ENCODE data around the gene NREP.
"Not testable (repeated sequence)": the region's sequence is repeated elsewhere in the genome, so short reads cannot be mapped to it uniquely, and the experiment has no call there.

Gene NREP

DNA sequence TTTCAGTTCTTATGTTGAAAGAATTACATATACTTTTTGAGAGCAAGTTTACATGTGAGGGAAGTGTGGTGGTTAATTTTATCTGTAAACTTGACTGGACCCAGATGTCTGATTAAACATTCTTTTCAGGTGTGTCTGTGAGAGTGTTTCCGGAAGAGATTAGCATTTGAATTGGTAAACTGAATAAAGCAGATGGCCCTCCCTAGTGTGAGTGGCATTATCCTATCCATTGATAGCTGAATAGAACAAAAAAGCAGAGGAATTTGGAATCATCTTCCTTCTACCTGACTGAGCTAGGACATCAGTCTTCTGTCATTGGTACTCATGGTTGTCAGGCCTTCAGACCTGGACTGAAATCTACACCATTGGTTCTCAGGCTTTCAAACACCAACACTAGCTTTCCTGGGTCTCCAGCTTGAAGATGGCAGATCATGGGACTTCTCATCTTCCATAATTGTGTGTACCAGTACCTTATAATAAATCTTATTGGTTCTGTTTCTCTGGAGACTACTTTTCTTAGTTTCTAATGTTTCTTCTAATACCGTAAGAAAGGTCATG is 36.6 kb downstream of the NREP start:
- no peak overlapping the region for H3K4me2 ChIP-seq (ENCODE audit: low read length)
- no peaks in the 10 kb centered on the region for H3K9me3 ChIP-seq (ENCODE audit: insufficient read depth, low read length)
- H3K79me2 ChIP-seq (ENCODE audit: low read length) = no peaks in the 10 kb centered on the region
- H3K27ac ChIP-seq (ENCODE audit: low read length) = no peak overlapping the region
- TF ChIP-seq EZH2phosphoT487 (IDR thresholded peaks at IDR 0.05; ENCODE audit: low read depth) = no peak
- TF ChIP-seq, protein P1, sequence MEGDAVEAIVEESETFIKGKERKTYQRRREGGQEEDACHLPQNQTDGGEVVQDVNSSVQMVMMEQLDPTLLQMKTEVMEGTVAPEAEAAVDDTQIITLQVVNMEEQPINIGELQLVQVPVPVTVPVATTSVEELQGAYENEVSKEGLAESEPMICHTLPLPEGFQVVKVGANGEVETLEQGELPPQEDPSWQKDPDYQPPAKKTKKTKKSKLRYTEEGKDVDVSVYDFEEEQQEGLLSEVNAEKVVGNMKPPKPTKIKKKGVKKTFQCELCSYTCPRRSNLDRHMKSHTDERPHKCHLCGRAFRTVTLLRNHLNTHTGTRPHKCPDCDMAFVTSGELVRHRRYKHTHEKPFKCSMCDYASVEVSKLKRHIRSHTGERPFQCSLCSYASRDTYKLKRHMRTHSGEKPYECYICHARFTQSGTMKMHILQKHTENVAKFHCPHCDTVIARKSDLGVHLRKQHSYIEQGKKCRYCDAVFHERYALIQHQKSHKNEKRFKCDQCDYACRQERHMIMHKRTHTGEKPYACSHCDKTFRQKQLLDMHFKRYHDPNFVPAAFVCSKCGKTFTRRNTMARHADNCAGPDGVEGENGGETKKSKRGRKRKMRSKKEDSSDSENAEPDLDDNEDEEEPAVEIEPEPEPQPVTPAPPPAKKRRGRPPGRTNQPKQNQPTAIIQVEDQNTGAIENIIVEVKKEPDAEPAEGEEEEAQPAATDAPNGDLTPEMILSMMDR (IDR thresholded peaks at IDR 0.05; ENCODE audit: low read depth, low read length) = no peak
- H4K20me1 ChIP-seq (ENCODE audit: insufficient read depth, low read length) = no peaks in the 10 kb centered on the region
- no peak overlapping the region for H3K4me3 ChIP-seq (ENCODE audit: low read length)
- no peak overlapping the region for H3K9ac ChIP-seq (ENCODE audit: low read length)
- H3K36me3 ChIP-seq (replicated peaks; ENCODE audit: low read depth, low read length) = no peaks in the 10 kb centered on the region
- no peak overlapping the region for H2AFZ ChIP-seq (ENCODE audit: low read depth, low read length)
- no peaks in the 10 kb centered on the region for H3K4me1 ChIP-seq (ENCODE audit: low read length)
- no peaks in the 10 kb centered on the region for H3K27me3 ChIP-seq (ENCODE audit: low read depth, low read length)

DNA sequence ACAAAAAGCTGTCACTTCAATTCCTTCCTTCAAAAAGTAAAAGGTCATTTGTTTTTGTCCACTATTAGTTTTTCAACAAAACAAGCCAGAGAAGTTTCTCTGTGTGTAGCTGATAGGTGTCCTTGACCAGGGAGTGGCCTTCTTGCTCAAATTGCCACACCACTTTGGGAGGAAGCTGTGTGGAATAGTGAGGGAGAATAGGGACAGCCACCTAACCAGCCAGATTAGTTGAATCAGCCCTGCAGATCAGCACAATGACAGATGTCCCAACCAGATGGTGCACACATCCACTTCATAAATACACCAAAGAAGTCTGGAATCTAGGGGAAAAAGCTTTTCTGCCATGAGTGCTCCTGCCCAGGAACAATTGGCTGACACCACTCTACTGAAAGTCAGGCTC is 37.2 kb downstream of the NREP start:
- Histone ChIP-seq H3K27me3 (ENCODE audit: low read depth, low read length) (no peaks in the 10 kb centered on the region), H3K9ac (ENCODE audit: low read length) (no peak overlapping the region), H4K20me1 (ENCODE audit: insufficient read depth, low read length) (no peaks in the 10 kb centered on the region), H3K4me1 (ENCODE audit: low read length) (no peaks in the 10 kb centered on the region), H2AFZ (ENCODE audit: low read depth, low read length) (no peak overlapping the region), H3K4me2 (ENCODE audit: low read length) (no peak overlapping the region), H3K79me2 (ENCODE audit: low read length) (no peaks in the 10 kb centered on the region), H3K4me3 (ENCODE audit: low read length) (no peak overlapping the region), H3K27ac (ENCODE audit: low read length) (no peak overlapping the region), H3K9me3 (ENCODE audit: insufficient read depth, low read length) (no peaks in the 10 kb centered on the region), H3K36me3 (replicated peaks; ENCODE audit: low read depth, low read length) (no peaks in the 10 kb centered on the region)
- TF ChIP-seq, protein P1 (IDR thresholded peaks at IDR 0.05; ENCODE audit: low read depth, low read length) = no peak
- no peak for TF ChIP-seq EZH2phosphoT487 (IDR thresholded peaks at IDR 0.05; ENCODE audit: low read depth)

DNA sequence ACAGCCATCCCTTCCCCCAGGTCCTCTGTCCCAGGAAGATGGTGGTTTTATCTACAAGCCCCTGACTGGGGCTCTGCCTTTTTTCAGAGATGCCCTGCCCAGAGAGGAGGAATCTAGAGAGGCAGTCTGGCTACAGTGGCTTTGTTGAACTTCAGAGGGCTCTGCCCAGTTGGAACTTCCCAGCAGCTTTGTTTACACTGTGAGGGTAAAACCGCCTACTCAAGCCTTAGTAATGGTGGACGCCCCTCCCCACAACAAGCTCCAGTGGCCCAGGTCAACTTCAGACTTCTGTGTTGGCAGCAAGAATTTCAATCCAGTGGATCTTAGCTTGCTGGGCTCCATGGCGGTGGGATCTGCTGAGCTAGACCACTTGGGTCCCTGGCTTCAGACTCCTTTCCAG is 40.2 kb downstream of the NREP start:
- H3K4me1 ChIP-seq (ENCODE audit: low read length); H2AFZ ChIP-seq (ENCODE audit: low read depth, low read length); H3K9me3 ChIP-seq (ENCODE audit: insufficient read depth, low read length); H3K4me2 ChIP-seq (ENCODE audit: low read length); H3K4me3 ChIP-seq (ENCODE audit: low read length); H4K20me1 ChIP-seq (ENCODE audit: insufficient read depth, low read length); H3K9ac ChIP-seq (ENCODE audit: low read length); H3K36me3 ChIP-seq (replicated peaks; ENCODE audit: low read depth, low read length); H3K79me2 ChIP-seq (ENCODE audit: low read length); H3K27me3 ChIP-seq (ENCODE audit: low read depth, low read length); H3K27ac ChIP-seq (ENCODE audit: low read length): not testable (repeated sequence)

DNA sequence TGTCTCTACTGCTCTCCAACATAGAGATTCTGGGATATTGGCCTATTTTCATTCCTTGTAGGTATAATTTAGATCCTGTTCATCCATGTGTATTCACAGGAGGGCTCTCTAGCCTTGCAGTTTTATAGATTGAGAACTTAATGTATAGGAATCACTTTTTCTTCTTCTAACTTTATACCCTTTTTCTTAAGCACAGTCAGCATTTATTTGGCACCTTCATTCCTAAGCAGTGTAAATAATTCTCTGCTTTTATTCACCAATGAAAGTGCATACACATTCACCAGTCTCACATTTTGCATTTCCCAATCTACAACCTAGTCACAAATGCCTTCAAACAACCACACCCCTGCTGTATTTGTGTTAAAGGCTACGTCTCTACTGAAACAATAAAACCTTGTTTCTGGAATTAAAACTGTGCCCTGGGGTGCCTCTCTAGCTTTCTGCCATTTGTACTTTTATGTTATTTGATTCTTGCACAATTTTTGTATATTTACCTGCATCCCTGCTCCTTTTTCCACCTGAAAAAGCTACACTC is 49.3 kb downstream of the NREP start:
- Histone ChIP-seq H3K36me3 (replicated peaks; ENCODE audit: low read depth, low read length) (no peaks in the 10 kb centered on the region), H3K9ac (ENCODE audit: low read length) (no peak overlapping the region), H3K4me3 (ENCODE audit: low read length) (no peak overlapping the region), H3K9me3 (ENCODE audit: insufficient read depth, low read length) (no peaks in the 10 kb centered on the region), H3K79me2 (ENCODE audit: low read length) (no peaks in the 10 kb centered on the region), H3K27ac (ENCODE audit: low read length) (no peak overlapping the region), H3K4me1 (ENCODE audit: low read length) (peaks cover 13% of the 10 kb centered on the region), H3K4me2 (ENCODE audit: low read length) (no peak overlapping the region), H2AFZ (ENCODE audit: low read depth, low read length) (no peak overlapping the region), H4K20me1 (ENCODE audit: insufficient read depth, low read length) (no peaks in the 10 kb centered on the region), H3K27me3 (ENCODE audit: low read depth, low read length) (no peaks in the 10 kb centered on the region)
- TF ChIP-seq, protein P1 (IDR thresholded peaks at IDR 0.05; ENCODE audit: low read depth, low read length) = no peak
- TF ChIP-seq EZH2phosphoT487 (IDR thresholded peaks at IDR 0.05; ENCODE audit: low read depth) = no peak
